H9 (cell line): ENCODE data around the gene SEL1L. TPM values are rescaled to one million over a fixed set of nuclear protein-coding genes. Genes with fewer than 3 reads are reported as not detected.
A peak's percentile ranks its signal among the peaks of the same experiment; 100 is the strongest.

Experiments
- DNase-seq: peaks from one replicate; pipeline ENCODE4 v3.0.0-alpha.2; 2017
- H2AFZ ChIP-seq: one replicate; pipeline ENCODE4 v1.6.1; 2013; ENCODE audit warnings: mild to moderate bottlenecking, low read length, control low read depth, moderate library complexity
- H2AK5ac ChIP-seq: 2 replicates; pipeline ENCODE4 v1.6.1; 2013; ENCODE audit warnings: low read length, control low read depth, mixed read lengths; ENCODE audit not compliant: insufficient read length
- H2BK120ac ChIP-seq: one replicate; pipeline ENCODE4 v1.6.1; 2013; ENCODE audit warnings: low read depth, mild to moderate bottlenecking, low read length, control low read depth, inconsistent platforms; ENCODE audit not compliant: poor library complexity, severe bottlenecking
- H2BK12ac ChIP-seq: 2 replicates; pipeline ENCODE4 v1.6.1; 2013; ENCODE audit warnings: low read length, control low read depth, mixed read lengths, low read depth; ENCODE audit not compliant: insufficient read length
- H2BK15ac ChIP-seq: 2 replicates; pipeline ENCODE4 v1.6.1; 2013; ENCODE audit warnings: low read depth, low read length, control low read depth
- H2BK20ac ChIP-seq: one replicate; pipeline ENCODE4 v1.6.1; 2013; ENCODE audit warnings: low read depth, mild to moderate bottlenecking, low read length, control low read depth, inconsistent platforms; ENCODE audit not compliant: poor library complexity, severe bottlenecking
- H2BK5ac ChIP-seq: 2 replicates; pipeline ENCODE4 v1.6.1; 2013; ENCODE audit warnings: low read length, control low read depth, mixed read lengths; ENCODE audit not compliant: insufficient read length
- H3K14ac ChIP-seq: 2 replicates; pipeline ENCODE4 v1.6.1; 2013; ENCODE audit warnings: low read length, control low read depth; ENCODE audit not compliant: insufficient read depth
- H3K18ac ChIP-seq: 2 replicates; pipeline ENCODE4 v1.6.1; 2013; ENCODE audit warnings: low read depth, mild to moderate bottlenecking, mixed read lengths, low read length, control low read depth; ENCODE audit not compliant: insufficient read length
- H3K23ac ChIP-seq: 2 replicates; pipeline ENCODE4 v1.6.1; 2013; ENCODE audit warnings: low read length, control low read depth, mixed read lengths, low read depth; ENCODE audit not compliant: insufficient read length
- H3K23me2 ChIP-seq: 2 replicates; pipeline ENCODE4 v1.6.1; 2013; ENCODE audit warnings: low read depth, mild to moderate bottlenecking, mixed read lengths, low read length, control low read depth; ENCODE audit not compliant: insufficient read length, poor library complexity, severe bottlenecking
- H3K27ac ChIP-seq: 2 replicates; pipeline ENCODE4 v1.5.1; 2013; ENCODE audit warnings: low read length, control low read depth, mixed read lengths, low read depth; ENCODE audit not compliant: insufficient read length
- H3K27me3 ChIP-seq: 2 replicates; pipeline ENCODE4 v1.6.1; 2013; ENCODE audit warnings: low read length, control low read depth, inconsistent platforms; ENCODE audit not compliant: insufficient read depth
- H3K4ac ChIP-seq: 2 replicates; pipeline ENCODE4 v1.6.1; 2013; ENCODE audit warnings: low read depth, mild to moderate bottlenecking, control low read depth, inconsistent platforms, low read length, moderate library complexity
- H3K4me1 ChIP-seq: 2 replicates; pipeline ENCODE4 v1.6.1; 2013; ENCODE audit warnings: low read length, control low read depth, inconsistent platforms; ENCODE audit not compliant: insufficient read depth
- H3K4me2 ChIP-seq: 2 replicates; pipeline ENCODE4 v1.6.1; 2013; ENCODE audit warnings: low read length, control low read depth, mixed read lengths; ENCODE audit not compliant: insufficient read length, insufficient read depth
- H3K56ac ChIP-seq: 2 replicates; pipeline ENCODE4 v1.6.1; 2013; ENCODE audit warnings: low read depth, mild to moderate bottlenecking, mixed read lengths, low read length, control low read depth; ENCODE audit not compliant: insufficient read length
- H3K79me1 ChIP-seq: 2 replicates; pipeline ENCODE4 v1.6.1; 2013; ENCODE audit warnings: low read depth, mild to moderate bottlenecking, moderate library complexity, low read length, control low read depth, inconsistent platforms; ENCODE audit not compliant: insufficient read depth, poor library complexity, severe bottlenecking
- H3K79me2 ChIP-seq: 2 replicates; pipeline ENCODE4 v1.6.1; 2013; ENCODE audit warnings: low read length, control low read depth, inconsistent platforms; ENCODE audit not compliant: insufficient read depth
- H3K9ac ChIP-seq: 2 replicates; pipeline ENCODE4 v1.6.1; 2013; ENCODE audit warnings: low read length, control low read depth, mixed read lengths; ENCODE audit not compliant: insufficient read length; ENCODE audit errors: extremely low read depth
- H3K9me3 ChIP-seq: one replicate; pipeline ENCODE4 v1.6.1; 2013; ENCODE audit warnings: low read depth, low read length, inconsistent platforms; ENCODE audit not compliant: control insufficient read depth
- H3T11ph ChIP-seq: one replicate; pipeline ENCODE4 v1.6.1; 2013; ENCODE audit warnings: mild to moderate bottlenecking, low read length, control low read depth, inconsistent platforms
- H4K20me1 ChIP-seq: one replicate; pipeline ENCODE4 v1.6.1; 2013; ENCODE audit not compliant: control insufficient read depth, insufficient read length, insufficient read depth
- H4K5ac ChIP-seq: 2 replicates; pipeline ENCODE4 v1.6.1; 2013; ENCODE audit warnings: low read depth, mild to moderate bottlenecking, mixed read lengths, low read length, control low read depth; ENCODE audit not compliant: insufficient read length
- H4K8ac ChIP-seq: replicated peaks from 2 replicates; pipeline ENCODE4 v1.6.1; 2013; ENCODE audit warnings: low read length, control low read depth, mixed read lengths, low read depth; ENCODE audit not compliant: insufficient read length
- H4K91ac ChIP-seq: 2 replicates; pipeline ENCODE4 v1.6.1; 2013; ENCODE audit warnings: low read depth, mild to moderate bottlenecking, moderate library complexity, mixed read lengths, low read length, control low read depth; ENCODE audit not compliant: insufficient read length
- H3K27ac Mint-ChIP-seq, 3 experiments: 2 replicates in 2 of 3; 3 replicates in 1 of 3; pipeline ENCODE4 v1.8.0; 2020 to 2021; ENCODE audit warnings: mixed read lengths in 3 of 3, mild to moderate bottlenecking in 1 of 3, moderate library complexity in 1 of 3
- H3K27me3 Mint-ChIP-seq: 2 replicates; pipeline ENCODE4 v1.8.0; 2021; ENCODE audit warnings: low read depth, mild to moderate bottlenecking, moderate library complexity, mixed read lengths
- H3K36me3 Mint-ChIP-seq, 3 experiments: 2 replicates in 2 of 3; 3 replicates in 1 of 3; pipeline ENCODE4 v1.8.0; 2020 to 2021; ENCODE audit warnings: low read depth in 3 of 3, mixed read lengths in 3 of 3; ENCODE audit not compliant: insufficient read depth in 1 of 3
- H3K4me1 Mint-ChIP-seq, 2 experiments: 2 replicates each; pipeline ENCODE4 v1.8.0; 2020; ENCODE audit warnings: mixed read lengths in 2 of 2
- H3K4me3 Mint-ChIP-seq, 2 experiments: 2 replicates in 1 of 2; 3 replicates in 1 of 2; pipeline ENCODE4 v1.8.0; 2020 to 2021; ENCODE audit warnings: mild to moderate bottlenecking in 2 of 2, mixed read lengths in 2 of 2, moderate library complexity in 1 of 2
- H3K9me3 Mint-ChIP-seq, 2 experiments: 2 replicates in 1 of 2; 3 replicates in 1 of 2; pipeline ENCODE4 v1.8.0; 2020; ENCODE audit warnings: mild to moderate bottlenecking in 2 of 2, mixed read lengths in 2 of 2, moderate library complexity in 1 of 2
- WGBS: extraction: QIAGEN DNeasy Blood & Tissue Kit; methylation state at CpG from one replicate; pipeline ENCODE4 v1.1.7; 2013; ENCODE audit warnings: missing lambda C conversion rate, low lambda C conversion rate, mixed read lengths; ENCODE audit not compliant: insufficient read length; ENCODE audit errors: extremely low coverage; 5-methylcytosine and 5-hydroxymethylcytosine counted together
- total RNA-seq: library from RNA; stranded (reverse); gene quantifications from 2 replicates; pipeline ENCODE4 v1.2.1, GENCODE V29; 2021
- TF ChIP-seq, protein P1 (sequence below): fragments of 200-600 bp; sonication (generic); conservative IDR thresholded peaks from 3 replicates; pipeline ENCODE4 v1.8.0; 2021; ENCODE audit warnings: antibody characterized with exemption, mild to moderate bottlenecking

The SEL1L gene
- total RNA-seq, 1 experiment from 2014 or later: 27.5 TPM

DNA sequence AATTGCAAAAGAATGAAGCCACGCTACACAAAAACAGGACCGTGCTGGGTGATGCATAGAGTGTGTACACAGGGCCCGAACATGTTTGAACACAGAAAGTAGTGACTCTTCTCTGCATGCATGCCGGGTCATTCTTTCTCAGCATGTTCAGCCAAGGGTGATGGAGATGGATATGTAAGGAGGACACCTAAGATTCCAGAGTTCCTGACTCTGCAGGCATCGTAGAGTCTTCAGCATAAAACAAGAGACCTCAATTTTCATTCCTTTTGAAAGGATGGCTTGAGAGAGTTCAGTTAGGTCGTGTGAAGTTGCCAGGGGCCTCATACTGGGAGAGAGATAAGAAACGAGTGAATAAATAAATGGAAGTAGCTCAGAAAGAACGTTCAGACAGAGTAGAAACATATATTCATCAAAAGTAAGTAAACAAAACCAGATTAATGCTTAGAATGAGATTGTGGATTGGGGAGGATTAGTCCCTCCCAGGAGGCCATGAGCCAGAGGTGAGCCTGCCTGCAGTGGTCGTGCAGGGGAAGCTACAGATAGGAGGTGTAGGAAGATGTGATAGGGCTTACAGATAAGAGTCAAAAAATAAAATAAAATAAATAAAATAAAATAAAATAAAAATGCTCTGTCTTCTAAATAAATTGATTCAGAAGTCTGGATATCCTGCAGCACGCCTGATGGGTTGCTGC is 27.6 kb upstream of the SEL1L start:
- Histone ChIP-seq H2AK5ac (no peak overlapping the region), H3K27me3 (no peaks in the 10 kb centered on the region; the same call in 1 of the 2 replicates), H4K20me1 (no peaks in the 10 kb centered on the region), H3K79me1 (no peaks in the 10 kb centered on the region), H4K91ac (no peak overlapping the region), H3K23me2 (no peaks in the 10 kb centered on the region), H3K9me3 (no peaks in the 10 kb centered on the region), H2BK20ac (no peak overlapping the region), H2BK15ac (no peak overlapping the region), H4K5ac (no peak overlapping the region), H3K4me1 (no peaks in the 10 kb centered on the region), H2BK5ac (no peak overlapping the region), H2AFZ (no peak overlapping the region), H3K9ac (no peak overlapping the region), H3K56ac (no peak overlapping the region), H2BK120ac (no peak overlapping the region), H3K4ac (no peak overlapping the region), H3K18ac (no peak overlapping the region), H3K23ac (no peak overlapping the region), H3T11ph (no peak overlapping the region), H3K79me2 (no peaks in the 10 kb centered on the region), H4K8ac (no peak overlapping the region), H2BK12ac (no peak overlapping the region), H3K27ac (no peak overlapping the region), H3K14ac (no peak overlapping the region), H3K4me2 (no peak overlapping the region)
- WGBS: no CpG with 5 or more reads among the region's 10 CpGs
- Mint-ChIP-seq H3K4me1 (peaks cover 24 to 25% of the 10 kb centered on the region in 2 experiments), H3K4me3 (no peak overlapping the region; a peak in 1 of 5 replicates), H3K36me3 (no peaks in the 10 kb centered on the region), H3K27ac (peak overlapping the region in 1 of 3 experiments; percentile 71; a peak in 2 of 7 replicates), H3K9me3 (0 out of 5 replicates have a peak, but pooled peaks cover 0 to 1% of the 10 kb centered on the region in 2 experiments), H3K27me3 (peaks cover 40% of the 10 kb centered on the region)
- TF ChIP-seq, protein P1, sequence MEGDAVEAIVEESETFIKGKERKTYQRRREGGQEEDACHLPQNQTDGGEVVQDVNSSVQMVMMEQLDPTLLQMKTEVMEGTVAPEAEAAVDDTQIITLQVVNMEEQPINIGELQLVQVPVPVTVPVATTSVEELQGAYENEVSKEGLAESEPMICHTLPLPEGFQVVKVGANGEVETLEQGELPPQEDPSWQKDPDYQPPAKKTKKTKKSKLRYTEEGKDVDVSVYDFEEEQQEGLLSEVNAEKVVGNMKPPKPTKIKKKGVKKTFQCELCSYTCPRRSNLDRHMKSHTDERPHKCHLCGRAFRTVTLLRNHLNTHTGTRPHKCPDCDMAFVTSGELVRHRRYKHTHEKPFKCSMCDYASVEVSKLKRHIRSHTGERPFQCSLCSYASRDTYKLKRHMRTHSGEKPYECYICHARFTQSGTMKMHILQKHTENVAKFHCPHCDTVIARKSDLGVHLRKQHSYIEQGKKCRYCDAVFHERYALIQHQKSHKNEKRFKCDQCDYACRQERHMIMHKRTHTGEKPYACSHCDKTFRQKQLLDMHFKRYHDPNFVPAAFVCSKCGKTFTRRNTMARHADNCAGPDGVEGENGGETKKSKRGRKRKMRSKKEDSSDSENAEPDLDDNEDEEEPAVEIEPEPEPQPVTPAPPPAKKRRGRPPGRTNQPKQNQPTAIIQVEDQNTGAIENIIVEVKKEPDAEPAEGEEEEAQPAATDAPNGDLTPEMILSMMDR: no peak
- DNase-seq: no peak
